Psoas muscle (tissue), 8 donors: ENCODE measurements around the gene KMO. TPM values are rescaled to one million over a fixed set of nuclear protein-coding genes. Genes with fewer than 3 reads are reported as not detected.

Experiments
- ATAC-seq, 4 donors: fragments of 200-7000 bp; cut with Tn5 transposase; one replicate each; pipeline ENCODE4 v1.9.1; 2020; ENCODE audit warnings: moderate library complexity in 3 of 4, mild to moderate bottlenecking in 2 of 4
- DNase-seq, 2 donors: peaks; one replicate each; pipeline ENCODE4 v3.0.0-alpha.2; 2020
- H3K27ac ChIP-seq: fragments of 200-600 bp; one replicate; pipeline ENCODE4 v1.8.0; 2022
- H3K27me3 ChIP-seq, 3 donors: fragments of 200-600 bp in 1 of 3; one replicate each; pipeline versions ENCODE4 v1.6.1 to v1.8.0; 2013 to 2022; ENCODE audit warnings: low read length in 2 of 3, mild to moderate bottlenecking in 2 of 3, moderate library complexity in 1 of 3; ENCODE audit not compliant: insufficient read depth in 3 of 3
- H3K36me3 ChIP-seq, 2 donors: fragments of 200-600 bp in 1 of 2; one replicate each; pipeline versions ENCODE4 v1.6.1 to v1.8.0; 2013 to 2022; ENCODE audit warnings: low read depth in 1 of 2, mild to moderate bottlenecking in 1 of 2, moderate library complexity in 1 of 2; ENCODE audit not compliant: insufficient read depth in 1 of 2
- H3K4me1 ChIP-seq: fragments of 200-600 bp; one replicate; pipeline ENCODE4 v1.8.0; 2022
- H3K4me3 ChIP-seq: fragments of 200-600 bp; one replicate; pipeline ENCODE4 v1.8.0; 2022; ENCODE audit warnings: mild to moderate bottlenecking
- H3K9me3 ChIP-seq: fragments of 200-600 bp; one replicate; pipeline ENCODE4 v1.8.0; 2022
- CTCF ChIP-seq: fragments of 200-600 bp; IDR thresholded peaks from one replicate; pipeline ENCODE4 v1.8.0; 2022; ENCODE audit warnings: antibody characterized with exemption
- WGBS, 3 donors: extraction: QIAGEN DNeasy Blood & Tissue Kit; methylation state at CpG; one replicate each; pipeline versions ENCODE4 v1.1.6 to v1.1.7; 2013; 5-methylcytosine and 5-hydroxymethylcytosine counted together
- intact Hi-C, 2 donors: fragments of 100-400 bp; cut with DNase I; formaldehyde crosslinking; loops; one replicate each; pipeline versions ENCODE4 v1.11.0 to v1.14.2; 2022
- polyA plus RNA-seq, 3 donors: library from polyadenylated mRNA; stranded (reverse); fragments of 200-250 nt; gene quantifications; one replicate each; pipeline ENCODE4 v1.2.3, GENCODE V29; 2013
- total RNA-seq, 4 donors: library from RNA; stranded (reverse); fragmentation: NEBNext Ultra II Directional in 2 of 4; extraction: Animal tissue kit (Norgen Biotek cat#: 25700) in 2 of 4; gene quantifications; one replicate each; pipeline versions ENCODE4 v1.2.1 to v1.2.4, GENCODE V29; 2021 to 2023
- donor health status: healthy with polysubstance abuse.
- donor health status: DM: no; HTN: no; CAD: no; lungs with moderate emphysema.
- donor health status: Bipolar disorder and iron deficiency.
- donor health status: healthy.
- donor health status: DM: yes; HTN: yes; CAD: no.
- donor health status: DM: no; HTN: no; CAD: no.
- donor health status: DM: no; HTN: no; CAD: no.
- donor health status: DM: yes; HTN: yes; CAD: no.

The KMO gene
- total and polyA plus RNA-seq, 7 donors, result 0.03 to 0.21 (median 0.06) TPM; not detected in 2

GRCh38 chr1:241635556-241636152 lies 103.5 kb downstream of the KMO start:
- no peak for TF ChIP-seq CTCF
- DNase-seq (no peak), ATAC-seq (no peak)
- intact Hi-C loops, result no loop called here
- Histone ChIP-seq H3K36me3 (peaks cover 0 to 6% of the 10 kb centered on the region in 2 donors), H3K4me3 (no peak overlapping the region), H3K27ac (no peak overlapping the region), H3K9me3 (no peaks in the 10 kb centered on the region), H3K4me1 (peaks cover 8% of the 10 kb centered on the region), H3K27me3 (no peaks in the 10 kb centered on the region)
- WGBS, 3 donors, result 92 to 95% (median 93%) methylated on average over 4 of the region's 4 CpGs

GRCh38 chr1:241636291-241636690 lies 104.1 kb downstream of the KMO start:
- DNase-seq, result no peak
- Histone ChIP-seq H3K27me3 (no peaks in the 10 kb centered on the region), H3K36me3 (peaks cover 0 to 6% of the 10 kb centered on the region in 2 donors), H3K9me3 (no peaks in the 10 kb centered on the region), H3K27ac (no peak overlapping the region), H3K4me3 (no peak overlapping the region), H3K4me1 (peaks cover 8% of the 10 kb centered on the region)
- no peak for ATAC-seq
- no peak for TF ChIP-seq CTCF
- intact Hi-C loops, result no loop called here
- WGBS, 3 donors, result 72 to 74% (median 73%) methylated on average over 1 of the region's 1 CpG

GRCh38 chr1:241637046-241637590 lies 104.9 kb downstream of the KMO start:
- no peak for ATAC-seq
- intact Hi-C loops, result no loop called here

GRCh38 chr1:241637604-241638003 lies 105.4 kb downstream of the KMO start:
- H3K27ac ChIP-seq, result no peak overlapping the region
- DNase-seq (no peak), ATAC-seq (no peak)
- 83 to 91% (median 89%) methylated on average over 4 of the region's 4 CpGs for WGBS, 3 donors
- no peak overlapping the region for H3K4me3 ChIP-seq
- no peaks in the 10 kb centered on the region for H3K9me3 ChIP-seq
- intact Hi-C loops, result no loop called here
- H3K27me3 ChIP-seq, result no peaks in the 10 kb centered on the region
- peaks cover 8% of the 10 kb centered on the region for H3K4me1 ChIP-seq
- TF ChIP-seq CTCF, result no peak
- H3K36me3 ChIP-seq, result peaks cover 0 to 6% of the 10 kb centered on the region in 2 donors

More at GRCh38 chr1:241637046-241637590, 104.9 kb downstream of the KMO start:
- Histone ChIP-seq H3K4me3 (no peak overlapping the region), H3K4me1 (peaks cover 8% of the 10 kb centered on the region), H3K9me3 (no peaks in the 10 kb centered on the region), H3K27me3 (no peaks in the 10 kb centered on the region), H3K36me3 (peaks cover 0 to 6% of the 10 kb centered on the region in 2 donors), H3K27ac (no peak overlapping the region)
- TF ChIP-seq CTCF, result no peak
- no peak for DNase-seq
